GM21423 (cell line): ENCODE data around the gene PLEKHF1.

ENCODE experiments used
- ATAC-seq: cut with Tn5 transposase; IDR thresholded peaks from one replicate; pipeline ENCODE4 v1.9.1; 2021; ENCODE audit warnings: mild to moderate bottlenecking, moderate library complexity; ENCODE audit not compliant: unreplicated experiment

The PLEKHF1 gene

GRCh38 chr19:29634423-29635130, 30.7 kb upstream of the PLEKHF1 start:
- no peak for ATAC-seq

- no peak for ATAC-seq
Observed at GRCh38 chr19:29635963-29636362, 29.3 kb upstream of the PLEKHF1 start.

- ATAC-seq, result no peak
Observed at GRCh38 chr19:29636553-29637360, 28.5 kb upstream of the PLEKHF1 start.

GRCh38 chr19:29639086-29639485, 26.2 kb upstream of the PLEKHF1 start:
- no peak for ATAC-seq

DNA sequence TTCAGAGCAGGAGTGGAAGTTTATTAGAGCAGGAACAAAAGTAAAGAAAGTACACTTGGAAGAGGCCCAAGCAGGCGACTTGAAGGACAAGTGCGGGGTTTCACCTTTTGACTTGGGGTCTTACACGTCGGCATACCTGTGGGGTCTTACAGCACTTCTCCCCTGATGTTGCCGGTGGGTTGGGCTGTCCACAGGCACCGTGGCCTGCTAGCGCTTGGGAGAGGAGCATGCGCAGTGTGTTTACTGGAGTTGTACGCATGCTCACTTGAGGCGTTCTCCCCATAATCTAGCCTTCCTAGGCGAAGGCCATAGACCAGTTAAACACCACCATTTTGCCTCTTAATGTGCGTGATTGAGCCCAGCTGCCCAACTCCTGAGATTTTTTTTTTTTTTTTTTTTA, 25.0 kb upstream of the PLEKHF1 start:
- ATAC-seq, result no peak

DNA sequence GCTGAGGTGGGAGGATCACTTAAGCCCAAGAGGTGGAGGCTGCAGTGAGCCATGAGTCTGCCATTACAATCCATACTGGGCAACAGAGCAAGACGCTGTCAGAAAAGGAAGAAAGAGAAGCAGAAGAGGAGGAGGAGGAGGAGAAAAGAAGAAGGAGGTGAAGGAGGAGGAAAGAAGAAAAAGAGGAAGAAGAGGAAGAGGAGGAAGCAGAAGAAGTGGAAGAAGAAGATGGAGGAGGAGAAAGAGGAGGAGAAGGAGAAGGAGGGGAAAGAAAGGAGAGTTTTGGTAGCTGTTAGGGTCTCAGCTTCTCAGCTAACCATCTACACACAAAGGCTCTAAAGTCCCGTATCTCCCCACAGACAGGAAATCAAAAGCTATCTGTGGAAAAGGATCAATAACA, 23.7 kb upstream of the PLEKHF1 start:
- ATAC-seq, result no peak

GRCh38 chr19:29643361-29643935, 21.8 kb upstream of the PLEKHF1 start:
- ATAC-seq, result no peak

GRCh38 chr19:29644210-29644609, 21.1 kb upstream of the PLEKHF1 start:
- ATAC-seq, result no peak

GRCh38 chr19:29645491-29645867, 19.8 kb upstream of the PLEKHF1 start:
- ATAC-seq, result no peak

DNA sequence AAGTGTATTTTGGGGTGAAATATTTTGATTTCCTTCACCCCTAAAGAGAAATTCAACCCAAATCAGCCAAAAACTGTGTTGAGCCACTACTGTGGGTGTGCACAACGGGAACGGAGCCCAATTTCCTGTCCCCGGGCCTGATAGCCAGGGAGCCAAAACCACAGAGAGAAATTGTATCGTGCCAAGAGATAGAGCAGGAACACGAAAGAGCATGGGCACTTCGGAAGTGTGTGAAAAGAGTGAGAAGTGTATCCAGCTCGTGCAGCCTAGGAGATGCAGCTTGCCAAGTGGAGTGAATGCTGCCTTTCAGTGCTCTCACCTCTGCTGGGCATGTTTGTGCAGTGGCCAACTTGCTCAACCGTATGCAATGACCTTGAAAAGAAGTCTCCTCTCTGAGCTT, 19.4 kb upstream of the PLEKHF1 start:
- no peak for ATAC-seq

- no peak for ATAC-seq
Observed at GRCh38 chr19:29650772-29651387, 14.4 kb upstream of the PLEKHF1 start.

DNA sequence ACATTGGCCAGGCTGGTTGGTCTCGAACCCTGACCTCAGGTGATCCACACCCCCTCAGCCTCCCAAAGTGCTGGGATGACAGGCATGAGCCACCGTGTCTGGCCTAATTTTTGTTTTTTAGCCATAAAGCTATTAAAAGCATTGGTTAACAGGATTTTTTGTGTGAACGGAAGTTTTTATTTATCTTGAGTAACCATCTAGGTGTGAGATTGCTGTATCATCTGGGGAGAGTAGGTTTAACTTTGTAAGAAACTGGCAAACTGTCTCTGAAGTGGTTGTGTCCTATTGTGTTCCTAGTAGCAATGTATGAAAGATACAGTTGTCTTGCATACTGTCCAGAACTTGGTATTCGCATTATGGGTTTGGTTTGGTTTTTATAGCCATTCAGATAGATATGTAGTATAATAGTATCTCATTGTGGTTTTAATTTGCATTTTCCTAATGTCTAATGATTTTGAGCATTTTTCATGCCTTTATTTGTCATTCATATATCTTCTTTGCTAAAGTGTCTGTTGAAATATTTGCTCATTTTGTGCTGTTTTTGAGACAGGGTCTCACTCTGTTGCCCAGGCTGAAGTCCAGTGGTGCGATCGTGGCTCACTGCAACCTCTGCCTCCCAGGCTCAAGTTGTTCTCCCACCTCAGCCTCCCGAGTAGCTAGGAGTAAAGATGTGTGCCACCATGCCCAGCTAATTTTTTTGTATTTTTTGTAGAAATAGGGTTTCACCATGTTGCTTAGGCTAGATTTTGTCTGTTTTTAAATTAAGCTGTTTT, 13.5 kb upstream of the PLEKHF1 start:
- ATAC-seq, result no peak

GRCh38 chr19:29653398-29653797, 11.9 kb upstream of the PLEKHF1 start:
- ATAC-seq, result no peak

- no peak for ATAC-seq
Observed at GRCh38 chr19:29655648-29656335, 9.5 kb upstream of the PLEKHF1 start.

GRCh38 chr19:29658221-29658991, 6.9 kb upstream of the PLEKHF1 start:
- ATAC-seq, result no peak

DNA sequence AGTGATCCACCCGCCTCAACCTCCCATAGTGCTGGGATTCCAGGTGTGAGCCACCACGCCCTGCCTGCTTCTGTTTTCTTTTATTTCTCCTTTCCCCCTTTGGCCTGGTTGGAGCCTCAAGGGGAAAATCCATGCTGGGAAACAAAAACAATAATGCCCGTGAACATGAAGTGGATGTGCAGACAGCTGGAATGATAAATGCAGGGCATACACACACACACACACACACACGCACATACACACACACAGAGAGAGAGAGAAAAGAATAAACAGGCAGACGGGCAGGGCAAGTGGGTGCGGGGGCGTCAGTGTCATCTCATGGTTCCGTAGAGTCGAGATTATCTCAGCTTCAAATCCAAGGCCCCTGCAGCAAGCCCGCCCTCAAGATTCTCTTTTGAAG, 4.4 kb upstream of the PLEKHF1 start:
- ATAC-seq, result no peak

GRCh38 chr19:29662278-29662603, 3.0 kb upstream of the PLEKHF1 start:
- ATAC-seq, result no peak

DNA sequence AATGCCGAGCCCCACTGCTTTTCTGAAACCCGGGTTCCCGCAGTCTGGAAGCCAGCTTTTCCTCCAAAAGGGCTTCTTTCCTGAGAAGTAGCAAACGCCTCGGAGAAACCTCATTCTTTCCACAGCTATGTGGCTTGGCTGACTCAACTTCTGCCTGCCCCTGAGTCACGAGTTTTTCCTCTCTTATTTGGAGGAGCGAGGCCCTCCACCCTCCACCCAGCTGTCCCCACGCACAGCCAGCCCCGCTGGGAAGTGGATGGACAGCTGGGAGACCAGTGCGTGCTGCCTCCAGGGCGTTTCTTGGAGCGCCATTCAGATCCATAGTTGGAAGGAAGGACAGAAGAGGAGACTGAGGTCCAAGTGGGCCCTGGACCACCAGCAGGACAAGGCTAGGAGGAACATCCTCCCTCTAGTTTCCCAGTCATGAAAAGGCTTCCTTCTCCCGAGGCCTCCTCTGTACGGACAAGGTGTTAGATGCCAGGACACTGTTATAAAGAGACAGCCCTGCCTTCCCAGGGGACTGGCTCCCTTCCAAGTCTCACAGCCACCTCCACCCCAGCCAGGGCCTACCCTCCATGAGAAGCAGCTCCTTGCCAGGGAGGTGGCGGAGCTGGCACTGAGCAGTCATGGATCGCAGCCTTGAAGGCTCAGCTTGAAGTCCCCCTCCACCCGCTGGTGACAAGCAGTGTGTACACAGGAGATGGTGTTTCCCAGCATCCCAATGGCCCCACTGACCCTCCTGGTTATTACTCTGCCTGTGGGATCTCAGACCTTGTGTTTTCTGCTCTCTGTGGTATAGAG, 2.5 kb upstream of the PLEKHF1 start:
- ATAC-seq, result no peak
